Hematopoietic multipotent progenitor cell treated with erythropoietin and hydrocortisone succinate and interleukin-3 and kit ligand, for 17 days (in vitro differentiated cells): ENCODE data around the gene ELL.

Experiments
- DNase-seq: peaks from one replicate; pipeline ENCODE4 v3.0.0-alpha.2; 2015; ENCODE audit warnings: low spot score

The ELL gene

DNA sequence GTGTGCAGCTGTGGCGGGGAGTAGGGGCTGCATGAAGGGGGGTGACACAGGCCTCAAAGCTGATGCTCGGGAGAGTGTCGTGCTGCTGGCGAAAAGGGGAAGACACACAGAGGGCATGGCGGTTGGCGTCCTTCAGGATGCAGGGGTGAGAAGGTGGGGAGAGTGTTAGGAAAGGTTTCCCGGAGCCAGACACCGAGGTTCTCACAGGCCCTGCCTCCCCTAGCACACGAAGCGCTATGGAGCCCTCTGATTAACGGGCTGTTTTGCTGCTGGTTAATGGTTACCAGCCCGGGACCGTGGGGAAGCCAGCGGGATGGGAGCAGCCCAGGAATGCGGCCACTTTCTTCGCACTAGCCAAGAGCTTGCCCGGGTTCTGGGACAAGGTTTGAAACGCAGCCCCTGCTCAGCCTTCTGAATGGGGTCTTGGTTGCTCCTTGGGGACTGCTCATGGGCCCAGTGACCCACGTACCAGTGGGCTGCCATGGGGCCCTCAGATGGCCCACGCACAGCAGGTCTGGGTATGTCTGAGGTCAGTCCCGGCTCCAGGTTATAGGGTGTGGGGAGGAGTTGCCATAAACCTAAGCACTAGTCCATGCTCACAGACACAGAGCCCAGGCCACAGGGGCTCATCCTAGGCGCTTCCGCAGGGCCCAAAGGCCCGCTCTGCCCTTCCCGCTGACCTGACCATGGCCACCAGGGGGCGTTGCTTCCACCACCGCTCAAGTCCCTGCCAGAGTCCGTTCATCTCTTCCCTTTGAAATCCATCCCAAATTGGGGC, 52.6 kb downstream of the ELL start:
- DNase-seq = peak; percentile 75

DNA sequence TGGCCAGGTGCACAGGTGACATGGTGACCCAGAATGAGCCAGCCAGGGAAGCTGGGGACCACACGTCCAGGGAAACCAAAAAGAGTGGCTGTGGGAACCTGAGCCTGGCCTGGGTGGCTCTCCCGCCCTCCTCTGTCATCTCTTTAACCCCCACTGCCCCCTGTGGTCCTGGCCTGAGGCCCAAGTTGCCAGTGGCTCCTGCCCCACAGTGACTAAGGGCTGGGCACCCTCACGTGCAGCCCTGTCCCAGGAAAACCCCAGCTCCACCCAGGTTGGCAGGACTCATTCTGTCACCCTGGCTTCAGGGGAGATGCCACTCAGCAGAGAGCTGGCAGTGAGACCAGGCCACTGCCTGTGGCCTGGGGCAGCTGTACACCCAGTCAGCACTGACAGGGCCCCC, 53.4 kb downstream of the ELL start:
- no peak for DNase-seq

DNA sequence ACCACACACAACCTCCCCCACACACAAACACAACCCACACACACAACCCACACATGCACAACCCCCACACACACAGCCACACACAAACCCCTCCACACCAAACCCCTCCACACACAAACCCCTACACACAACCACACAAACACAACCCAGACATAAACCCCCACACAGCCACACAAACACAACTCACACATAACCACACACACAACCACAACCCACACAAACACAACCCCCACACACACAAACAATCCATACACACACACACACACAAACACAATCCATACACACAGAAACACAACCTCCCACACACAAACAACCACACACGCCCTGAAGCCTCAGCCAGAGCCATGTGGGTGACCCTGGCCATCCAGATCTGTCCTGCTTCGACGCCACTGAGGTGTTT, 53.9 kb downstream of the ELL start:
- DNase-seq = no peak

DNA sequence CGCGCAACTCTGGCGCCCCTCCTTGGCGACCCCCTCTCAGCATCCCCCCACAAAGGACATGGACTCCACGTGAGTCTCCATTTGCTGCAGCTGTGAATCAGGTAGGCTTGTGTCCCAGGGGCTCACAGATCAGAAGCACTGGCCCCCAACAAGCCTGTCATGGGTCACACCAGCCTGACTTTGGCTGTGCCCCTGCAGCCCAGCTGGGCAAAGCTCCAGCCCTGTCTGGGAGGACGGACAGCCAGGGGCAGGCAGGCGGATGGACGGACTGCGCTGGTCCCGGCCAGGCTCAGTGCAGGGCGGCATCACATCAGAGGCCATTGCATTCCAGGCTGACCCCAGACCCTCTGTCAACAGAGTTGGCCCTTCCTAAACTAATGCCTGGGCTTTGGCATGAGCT, 55.5 kb downstream of the ELL start:
- DNase-seq = no peak

DNA sequence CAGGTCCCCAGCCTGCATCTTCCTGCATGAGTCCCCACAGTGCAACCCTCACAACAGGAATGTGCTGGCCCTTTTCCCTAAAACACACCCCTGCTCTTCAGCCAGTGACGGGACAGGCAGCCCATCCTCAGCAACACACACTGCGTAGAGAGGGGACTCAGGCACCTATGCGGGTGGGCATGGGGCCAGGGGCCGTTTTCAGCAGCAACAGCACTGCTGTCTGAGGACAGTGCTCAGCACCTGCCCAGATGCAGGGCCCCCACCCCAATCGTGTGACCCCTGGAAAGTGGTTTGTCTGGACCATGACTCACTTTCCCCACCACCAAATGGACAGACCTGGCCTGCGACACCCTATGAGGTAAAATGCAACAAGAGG, 55.9 kb downstream of the ELL start:
- no peak for DNase-seq

DNA sequence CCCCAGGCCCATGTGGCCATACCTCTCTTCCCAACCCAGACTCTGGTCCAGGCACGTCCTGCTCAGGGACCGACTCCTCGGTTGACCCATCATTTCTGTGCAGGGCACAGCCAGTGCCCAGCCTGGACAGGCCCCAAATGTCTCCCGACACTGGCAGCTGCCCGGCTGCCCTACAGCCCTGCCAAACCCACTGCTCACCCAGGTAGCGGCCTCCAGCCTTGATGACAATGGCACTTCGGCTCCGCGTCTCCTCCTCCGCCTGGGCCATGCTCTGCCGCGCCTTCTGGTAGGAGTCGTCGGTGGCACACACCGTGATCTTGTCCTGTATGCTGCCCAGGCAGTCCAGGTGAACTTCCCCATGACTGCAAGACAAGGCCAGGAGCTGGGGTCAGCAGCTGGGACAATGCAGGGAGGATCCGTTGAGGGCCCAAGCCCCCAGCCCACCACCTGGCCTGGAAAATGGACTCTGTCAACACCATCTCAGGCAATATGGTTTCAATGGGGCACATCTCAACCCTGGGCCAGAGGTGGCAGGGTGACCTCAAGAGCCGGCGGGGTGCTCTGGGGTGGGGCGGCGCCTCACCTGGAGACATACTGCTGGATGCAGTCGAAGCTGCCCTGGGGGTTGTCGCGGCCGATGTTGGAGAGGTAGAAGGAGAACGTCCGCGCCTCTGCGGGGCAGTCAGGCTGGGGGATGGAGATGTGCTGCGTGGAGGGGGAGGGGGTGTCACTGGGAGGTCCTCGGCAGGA, 56.5 kb downstream of the ELL start:
- DNase-seq = no peak

DNA sequence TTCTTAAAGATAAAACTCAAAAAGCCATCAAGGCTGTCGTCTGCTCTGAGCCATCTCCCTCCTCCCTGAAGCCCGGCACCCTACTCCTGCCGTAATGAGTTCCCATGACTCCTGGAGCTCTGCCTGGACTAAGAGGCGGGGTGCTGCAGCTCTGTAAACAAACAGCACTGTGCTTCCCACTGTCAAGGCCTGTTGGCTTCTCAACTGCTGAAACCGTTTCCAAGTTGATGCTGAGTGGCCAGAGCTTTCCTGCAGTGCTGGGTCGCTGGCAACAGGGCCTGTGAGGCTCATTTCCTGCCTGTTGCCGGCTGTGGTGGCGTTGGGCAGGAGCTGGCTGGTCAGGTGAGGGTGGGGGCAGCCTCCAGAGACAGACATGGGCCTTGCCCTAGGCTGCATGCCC, 57.2 kb downstream of the ELL start:
- no peak for DNase-seq

DNA sequence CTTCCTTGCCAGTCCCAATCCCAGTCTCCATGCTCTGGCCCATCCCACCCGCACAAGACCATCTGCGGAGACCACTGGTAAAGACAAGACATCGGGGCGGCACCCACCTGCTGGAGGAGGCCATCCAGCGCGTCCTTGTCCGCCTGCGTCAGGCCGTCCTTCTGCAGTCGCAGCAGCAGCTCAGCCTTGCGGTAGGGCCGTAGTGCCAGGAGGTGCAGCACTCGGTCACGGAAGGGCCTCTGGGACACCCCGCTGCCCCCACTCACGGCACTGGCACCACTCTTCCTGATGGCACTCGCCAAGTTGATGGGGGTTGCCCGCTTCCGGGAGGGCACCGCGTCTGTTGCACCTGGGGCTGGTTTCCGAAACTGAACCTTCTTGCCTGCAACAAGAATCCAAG, 60.4 kb downstream of the ELL start:
- DNase-seq = no peak

DNA sequence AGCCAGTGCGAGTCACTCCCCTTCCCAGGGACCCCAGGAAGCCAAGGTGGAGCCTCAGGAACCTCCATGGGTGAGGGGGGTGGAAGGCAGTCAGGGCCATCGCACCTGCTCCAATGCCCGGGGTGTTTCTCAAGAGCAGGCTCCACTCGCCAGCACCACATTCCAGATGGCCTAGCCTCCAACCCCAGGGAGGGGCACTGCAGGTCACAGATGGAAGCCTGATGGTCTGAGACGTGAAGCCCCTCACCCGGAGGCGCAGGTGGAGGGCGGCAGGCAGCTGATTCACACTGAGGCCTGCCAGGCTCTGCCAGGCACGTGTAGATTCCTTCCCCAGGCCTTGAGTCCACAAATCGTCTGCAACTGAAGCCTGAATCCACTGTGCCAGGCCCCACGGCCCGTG, 61.0 kb downstream of the ELL start:
- DNase-seq = no peak

DNA sequence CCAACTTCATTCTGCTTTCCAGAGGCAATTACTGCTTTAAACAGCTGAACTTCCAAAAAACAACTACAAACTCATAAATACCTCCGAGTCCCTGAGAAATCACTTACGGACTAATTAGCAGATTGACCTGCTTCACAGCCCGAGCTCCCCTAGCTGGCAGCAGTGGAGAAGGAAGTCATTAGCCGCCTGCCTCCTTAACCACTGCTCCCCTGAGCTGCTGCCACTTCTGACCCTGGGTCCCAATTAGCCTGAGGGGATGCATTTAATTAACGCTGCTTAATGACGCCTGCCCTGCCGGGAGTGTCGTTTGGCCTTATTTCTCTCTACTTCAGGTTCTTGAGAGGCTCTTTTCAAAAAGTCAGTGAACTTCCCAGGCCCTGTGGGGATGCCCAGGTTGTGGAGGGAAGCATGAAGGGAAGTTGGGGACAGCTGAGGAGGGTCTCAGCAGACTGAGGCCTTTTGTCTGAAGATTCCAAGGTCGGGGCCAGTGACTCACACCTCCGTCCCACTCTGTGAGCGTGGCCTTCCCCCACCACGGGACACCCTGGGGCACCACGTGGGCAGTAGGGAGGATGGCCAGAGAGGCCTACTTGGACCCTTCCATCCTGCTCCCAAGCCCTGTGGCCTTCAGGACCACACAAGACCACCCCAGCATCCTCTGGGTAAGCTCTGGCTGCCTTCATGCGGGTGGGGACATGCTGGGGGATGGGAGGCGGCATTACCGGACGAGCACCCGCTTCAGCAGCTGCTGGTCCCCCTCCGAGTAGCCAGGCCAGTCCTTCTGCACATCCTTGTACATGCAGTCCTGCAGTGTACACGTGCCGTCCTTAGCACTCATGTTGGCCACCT, 64.2 kb downstream of the ELL start:
- no peak for DNase-seq

DNA sequence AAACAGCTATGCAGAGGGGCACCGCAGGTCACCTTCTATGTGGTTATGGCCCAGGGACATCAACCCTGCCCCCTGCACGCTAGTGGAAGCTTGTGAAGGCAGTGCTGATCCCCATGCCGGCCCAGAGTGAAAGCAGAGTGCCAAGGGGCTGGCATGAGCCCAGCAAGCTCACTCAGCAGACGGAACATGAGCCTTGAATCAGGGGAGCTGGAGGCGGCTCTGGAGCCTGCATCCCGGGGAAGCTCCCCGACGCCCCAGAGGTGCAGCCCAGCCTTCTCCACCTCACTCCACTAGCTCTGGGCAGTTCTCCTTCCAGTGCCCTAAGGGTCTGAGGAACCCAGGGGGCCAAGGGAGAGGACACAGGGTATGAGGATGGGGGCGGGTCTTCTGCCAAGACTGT, 64.9 kb downstream of the ELL start:
- no peak for DNase-seq

DNA sequence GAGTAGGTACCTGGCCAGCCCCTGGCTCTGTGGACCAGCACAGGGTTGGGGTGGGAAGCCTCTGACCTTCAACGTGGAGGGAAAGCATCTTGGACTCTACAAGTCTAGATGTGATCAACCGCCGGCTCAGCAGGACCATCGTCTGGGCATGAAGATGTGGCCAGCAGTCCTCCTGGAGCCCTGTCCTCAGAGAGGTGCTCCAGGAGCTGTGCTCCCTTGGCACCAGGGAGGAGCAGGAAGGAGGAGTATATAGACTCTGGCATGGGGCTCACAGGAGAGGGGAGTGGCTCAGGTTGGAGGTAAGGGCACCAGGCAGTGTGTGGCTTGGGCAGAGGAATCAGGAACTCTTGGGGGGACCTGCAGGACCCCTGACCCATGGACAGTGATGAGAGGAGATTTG, 65.6 kb downstream of the ELL start:
- no peak for DNase-seq

DNA sequence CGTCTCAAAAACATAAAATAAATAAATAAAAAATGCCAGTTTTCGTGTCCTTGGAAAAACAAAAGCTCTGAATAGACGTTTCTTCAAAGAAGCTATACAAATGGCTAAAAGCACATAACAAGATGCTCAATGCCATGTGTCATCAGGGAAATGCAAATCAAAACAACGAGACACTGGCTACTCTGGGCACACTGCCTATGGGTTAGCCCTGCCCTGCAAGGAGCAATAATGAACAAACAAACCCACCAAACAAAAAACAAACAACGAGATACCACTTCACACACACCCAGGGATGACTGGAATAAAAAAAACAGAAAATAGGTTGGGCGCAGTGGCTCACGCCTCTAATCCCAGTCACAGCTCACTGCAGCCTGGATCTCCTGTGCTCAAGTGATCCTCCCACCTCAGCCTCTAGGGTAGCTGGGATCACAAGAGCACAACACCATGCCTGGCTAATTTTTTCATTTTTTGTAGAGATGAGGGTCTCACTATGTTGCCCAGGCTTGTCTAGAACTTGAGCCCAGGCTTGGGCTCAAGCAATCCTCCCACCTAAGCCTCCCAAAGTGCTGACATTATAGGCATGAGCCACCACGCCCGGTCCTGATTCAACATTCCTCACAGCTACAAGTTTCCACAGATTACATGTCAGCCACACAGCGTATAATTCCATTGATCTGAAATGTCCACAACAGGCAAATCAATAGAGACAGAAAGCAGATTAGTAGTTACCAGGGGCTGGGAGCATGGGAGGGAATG, 68.4 kb downstream of the ELL start:
- no peak for DNase-seq

DNA sequence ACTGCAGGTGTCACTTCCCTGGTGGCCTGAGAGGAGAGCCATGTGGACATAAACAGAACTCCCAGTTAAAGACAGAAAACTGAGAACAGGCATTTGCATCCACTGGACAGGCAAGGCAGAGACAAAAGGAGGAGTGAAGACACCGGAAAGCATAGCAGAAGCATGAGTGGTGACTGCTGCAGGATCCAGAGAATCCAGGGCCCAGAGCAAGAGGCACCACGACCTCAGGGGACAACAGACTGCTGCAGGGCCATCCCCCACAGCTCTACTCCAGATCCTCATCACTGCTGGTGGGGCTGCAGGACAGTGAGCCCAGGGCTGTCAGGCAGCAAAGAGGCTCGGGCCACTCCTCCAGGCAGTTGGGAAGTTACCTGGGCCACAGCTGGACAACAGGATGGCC, 69.5 kb downstream of the ELL start:
- no peak for DNase-seq

DNA sequence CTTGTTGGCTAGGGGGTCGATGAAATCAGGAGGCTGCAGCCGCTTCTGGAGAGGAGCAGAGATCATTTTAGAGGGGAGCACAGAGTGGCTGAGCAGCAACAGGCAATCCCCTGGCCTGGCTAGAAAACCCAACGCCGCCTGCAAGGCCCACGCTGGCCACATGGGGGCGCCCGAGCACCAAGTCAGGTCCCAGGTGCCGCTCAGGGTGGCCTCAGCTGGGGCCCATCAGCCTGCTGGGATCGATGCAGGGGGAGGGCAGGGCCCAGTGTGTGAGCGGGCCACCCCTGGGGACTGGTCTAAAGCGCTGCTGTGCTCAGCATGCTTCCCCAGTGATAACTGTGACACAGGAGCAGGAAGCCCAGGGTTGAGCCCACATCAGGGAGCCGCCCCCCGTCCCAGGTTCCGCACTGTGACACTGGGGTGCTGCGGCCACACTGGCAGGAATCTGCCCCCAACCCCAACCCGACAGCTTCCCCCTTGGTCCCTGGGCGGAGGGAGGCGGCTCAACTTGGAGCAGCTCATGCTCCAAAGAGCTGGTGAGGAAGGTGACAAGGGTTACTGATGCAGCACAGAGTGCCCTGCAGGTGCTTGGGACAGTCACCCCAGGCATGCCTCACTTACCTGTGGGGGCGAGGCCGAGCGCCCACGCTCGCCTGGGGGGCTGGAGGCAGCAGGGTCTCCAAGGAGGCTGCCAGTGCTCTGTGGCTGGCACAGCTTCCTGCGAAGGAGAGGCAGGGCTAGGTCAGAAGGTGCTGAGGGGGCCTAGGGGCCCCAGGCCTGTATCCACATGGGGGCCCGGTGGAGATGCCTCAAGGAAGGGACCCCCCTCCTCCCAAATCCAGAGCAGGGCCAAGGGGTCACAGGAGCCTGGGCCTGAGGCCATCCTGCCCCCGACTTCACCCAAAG, 70.7 kb downstream of the ELL start:
- peak; percentile 84 for DNase-seq

DNA sequence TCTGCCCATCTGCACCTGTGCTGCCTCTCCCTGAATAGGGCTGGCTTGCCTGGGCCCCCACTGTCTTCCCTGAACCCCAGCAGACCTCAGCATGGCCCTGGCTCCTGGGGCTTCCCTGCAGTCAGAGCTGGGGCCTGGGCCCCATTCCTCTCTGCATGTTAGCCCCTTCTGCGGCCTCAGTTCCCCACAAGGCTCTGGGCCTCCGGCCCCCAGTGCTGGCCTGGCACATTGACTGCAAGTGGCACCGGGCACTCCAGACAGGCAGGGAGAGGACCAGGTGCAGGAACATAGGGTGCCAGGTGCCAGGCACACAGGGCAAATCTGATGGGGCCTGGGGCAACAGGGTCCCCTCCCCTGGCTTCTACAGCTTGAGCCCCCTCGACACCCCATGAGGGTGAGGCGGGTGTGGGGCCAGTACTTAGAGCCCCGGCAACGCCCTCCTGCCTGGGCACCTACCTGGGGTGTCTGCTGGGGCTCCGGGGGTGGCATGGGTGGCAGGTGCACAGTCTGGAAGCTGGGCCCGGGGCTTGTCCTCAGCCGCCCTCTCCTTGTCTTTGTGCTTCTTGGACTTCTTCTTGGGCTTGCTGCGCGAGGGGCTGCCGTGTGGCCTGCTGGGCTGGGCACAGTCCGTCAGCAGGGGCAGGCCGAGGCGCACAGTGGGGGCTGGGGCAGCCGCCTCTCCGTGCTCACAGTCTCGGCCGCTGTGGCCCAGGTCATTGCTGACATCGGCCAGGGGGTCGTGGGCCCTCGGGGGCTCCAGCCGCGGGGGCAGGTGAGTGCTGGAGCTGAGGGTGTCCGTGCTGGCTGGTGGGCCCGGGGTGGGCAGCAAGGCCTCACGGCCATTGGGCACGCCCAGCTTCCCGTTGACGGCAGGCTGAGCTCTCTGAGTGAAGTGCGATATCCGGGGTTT, 71.6 kb downstream of the ELL start:
- no peak for DNase-seq

DNA sequence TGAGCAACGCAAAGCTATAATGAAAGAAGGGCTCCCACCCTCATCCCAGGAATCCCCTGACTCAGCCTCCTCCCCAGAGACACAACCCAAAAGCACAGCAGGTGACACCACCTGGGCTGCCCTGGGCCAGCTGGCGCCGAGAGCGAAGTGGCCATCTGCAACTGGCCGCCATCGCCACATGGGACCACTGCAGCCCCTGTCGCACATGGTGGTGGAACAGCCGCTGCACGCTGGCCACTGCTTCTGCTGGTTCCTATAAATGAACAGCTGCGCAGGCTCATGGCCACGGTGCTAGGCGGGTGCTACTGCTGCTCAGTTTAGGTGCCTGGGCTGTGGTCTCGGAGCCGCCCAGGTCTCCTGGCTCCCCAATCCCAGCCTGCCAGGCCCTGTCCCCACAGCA, 72.3 kb downstream of the ELL start:
- no peak for DNase-seq

DNA sequence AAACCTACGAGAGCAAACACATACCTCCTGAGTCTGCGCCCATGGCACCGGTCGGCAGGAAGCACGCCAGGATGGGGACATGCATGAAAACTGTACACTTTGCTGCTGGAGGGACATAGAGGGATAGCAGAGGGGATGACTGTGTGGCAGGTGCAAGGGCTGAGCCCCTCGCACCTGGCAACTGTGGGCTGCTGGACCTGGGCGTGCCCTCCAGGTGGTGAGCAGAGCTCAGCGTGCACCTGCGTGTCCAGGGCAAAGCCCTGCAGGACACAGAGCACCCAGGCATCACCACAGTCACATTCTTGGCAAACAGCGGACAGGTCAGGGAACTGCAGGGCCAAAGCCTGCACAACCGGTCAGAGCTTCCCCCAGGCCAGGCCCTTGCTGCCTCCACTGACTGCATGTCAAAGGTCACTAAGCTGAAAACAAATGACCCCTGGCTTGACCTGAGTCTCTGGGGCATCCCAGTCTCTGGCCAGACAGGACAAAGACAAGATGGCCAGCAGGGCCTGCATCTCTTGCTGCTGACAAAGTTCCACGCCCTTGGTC, 75.0 kb downstream of the ELL start:
- DNase-seq = no peak

DNA sequence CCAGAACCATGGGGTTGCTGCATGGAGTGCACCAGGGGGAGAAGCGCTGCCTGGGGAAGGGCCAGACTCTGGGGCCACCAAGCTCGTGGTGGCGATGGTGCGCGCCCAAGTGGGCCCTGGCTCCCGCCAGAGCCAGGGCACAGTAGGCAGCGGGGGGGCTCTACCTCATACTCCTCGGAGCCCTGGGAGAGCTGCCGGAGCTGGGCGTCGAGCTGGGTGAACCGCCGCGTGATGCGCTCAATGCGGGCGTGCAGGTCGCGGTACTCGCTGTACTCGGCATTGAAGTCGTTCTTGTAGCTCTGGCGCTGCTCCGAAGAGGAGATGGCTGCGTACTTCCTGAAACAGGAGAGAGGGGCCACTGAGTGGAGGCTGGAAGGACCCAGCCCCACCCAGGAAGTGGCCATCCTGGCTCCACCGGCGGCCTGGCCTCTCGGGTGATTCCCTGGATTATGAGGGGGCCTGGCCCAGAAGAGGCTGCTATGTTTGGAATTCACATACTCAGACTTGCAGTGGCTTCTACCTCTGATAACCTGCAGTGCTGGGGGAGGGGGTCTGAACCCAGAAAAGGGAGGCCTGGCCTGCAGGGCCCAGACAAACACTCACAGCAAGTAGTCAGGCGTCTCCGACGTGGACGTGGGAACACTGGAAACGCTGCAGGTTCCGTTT, 75.6 kb downstream of the ELL start:
- DNase-seq = no peak
